Measurements from ENCODE around the gene FOXB1.

The FOXB1 gene

DNA sequence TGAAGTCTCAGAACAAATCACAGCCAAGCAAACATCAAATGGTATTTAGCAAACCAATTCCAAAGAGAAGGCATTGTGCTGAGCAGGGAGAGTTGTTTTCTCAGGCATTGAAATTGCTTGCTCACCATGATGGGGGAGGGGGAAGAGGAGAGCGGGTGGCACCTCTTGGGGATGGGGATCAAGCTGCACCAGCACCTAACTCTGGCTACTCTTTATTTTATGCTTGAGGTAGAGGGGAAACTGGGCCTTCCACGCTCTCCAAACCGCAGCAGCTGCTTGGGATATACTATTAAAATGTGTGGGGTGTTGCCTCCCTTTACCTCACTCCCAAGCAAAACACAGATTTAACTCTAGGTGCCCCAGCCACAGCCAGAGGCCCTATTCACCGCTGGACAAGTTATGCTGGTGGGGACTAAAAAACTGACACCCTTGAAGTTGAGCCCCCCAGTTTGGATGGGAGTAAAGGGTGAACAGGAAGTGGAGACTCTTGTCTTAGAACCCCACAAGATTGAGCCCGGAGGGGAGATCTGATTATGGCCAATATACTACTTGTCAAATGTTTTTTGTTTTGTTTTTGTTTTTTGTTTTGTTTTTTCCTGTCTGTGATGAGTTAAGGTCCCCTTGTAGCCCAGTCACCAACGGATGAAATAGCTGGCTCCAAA, 5.0 kb upstream of the FOXB1 start:
- in situ Hi-C loops (cut with MboI; ENCODE audit: low sequenced_read_pairs), result no loop called here

DNA sequence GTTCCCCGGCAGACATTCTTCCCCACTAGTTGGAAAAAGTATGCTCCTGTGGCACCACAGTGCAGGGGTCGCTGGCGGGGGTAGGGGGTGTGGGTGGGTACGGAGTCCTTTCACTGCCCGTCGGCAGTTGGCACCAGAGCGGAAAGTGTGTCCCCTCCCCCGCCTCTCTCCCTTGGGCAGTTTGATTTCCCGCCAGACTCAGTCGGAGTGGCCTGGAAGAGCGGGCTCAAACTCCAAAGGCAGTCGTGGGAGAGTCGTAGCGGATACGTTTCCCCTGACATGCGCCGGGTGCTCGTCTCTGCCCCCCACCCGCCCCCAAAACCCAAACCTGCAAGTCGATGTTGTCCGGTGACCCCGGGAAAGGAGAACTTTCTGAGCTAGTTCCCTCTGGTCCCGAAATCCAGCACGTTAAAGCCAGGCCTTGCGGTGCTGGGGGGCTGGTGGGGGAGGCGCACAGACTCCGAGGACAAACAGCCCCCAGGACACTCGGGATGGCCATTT, 4.4 kb upstream of the FOXB1 start:
- in situ Hi-C loops (cut with MboI; ENCODE audit: low sequenced_read_pairs), result no loop called here

DNA sequence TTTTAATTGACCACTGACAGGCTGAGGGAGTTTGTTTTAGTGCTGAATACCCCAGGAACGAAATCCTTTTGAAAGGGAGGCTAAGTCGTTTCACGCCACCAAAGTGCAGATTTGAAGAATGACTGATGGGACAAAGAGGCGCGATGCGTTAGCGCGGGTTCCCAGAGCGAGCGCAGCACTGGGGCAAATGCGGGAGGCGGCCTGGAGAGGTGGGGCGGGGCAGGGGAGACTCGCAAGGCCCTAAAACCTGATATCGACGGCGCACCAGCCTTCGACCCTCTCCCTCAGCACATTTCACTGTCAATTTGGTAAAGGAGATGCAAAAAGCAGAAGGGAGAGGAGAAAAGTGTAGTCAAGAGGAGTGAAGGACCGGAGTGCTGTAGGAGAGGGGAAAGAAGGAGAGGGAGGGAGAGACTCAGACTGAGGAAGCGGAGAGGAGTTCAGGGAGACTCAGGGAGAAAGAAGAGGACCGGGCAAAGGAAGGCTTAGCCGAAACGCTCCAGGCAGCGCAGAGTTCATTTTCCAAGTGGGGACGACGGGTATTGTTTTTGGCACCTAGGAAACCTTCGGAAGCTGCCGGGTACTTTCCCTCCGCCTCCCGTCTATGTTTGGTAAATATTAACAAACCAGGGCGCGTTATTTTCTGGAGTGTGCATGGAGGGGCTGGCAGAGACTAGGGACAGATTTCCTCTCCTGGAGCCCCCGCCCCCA, 3.8 kb upstream of the FOXB1 start:
- in situ Hi-C loops (cut with MboI; ENCODE audit: low sequenced_read_pairs), result no loop called here

DNA sequence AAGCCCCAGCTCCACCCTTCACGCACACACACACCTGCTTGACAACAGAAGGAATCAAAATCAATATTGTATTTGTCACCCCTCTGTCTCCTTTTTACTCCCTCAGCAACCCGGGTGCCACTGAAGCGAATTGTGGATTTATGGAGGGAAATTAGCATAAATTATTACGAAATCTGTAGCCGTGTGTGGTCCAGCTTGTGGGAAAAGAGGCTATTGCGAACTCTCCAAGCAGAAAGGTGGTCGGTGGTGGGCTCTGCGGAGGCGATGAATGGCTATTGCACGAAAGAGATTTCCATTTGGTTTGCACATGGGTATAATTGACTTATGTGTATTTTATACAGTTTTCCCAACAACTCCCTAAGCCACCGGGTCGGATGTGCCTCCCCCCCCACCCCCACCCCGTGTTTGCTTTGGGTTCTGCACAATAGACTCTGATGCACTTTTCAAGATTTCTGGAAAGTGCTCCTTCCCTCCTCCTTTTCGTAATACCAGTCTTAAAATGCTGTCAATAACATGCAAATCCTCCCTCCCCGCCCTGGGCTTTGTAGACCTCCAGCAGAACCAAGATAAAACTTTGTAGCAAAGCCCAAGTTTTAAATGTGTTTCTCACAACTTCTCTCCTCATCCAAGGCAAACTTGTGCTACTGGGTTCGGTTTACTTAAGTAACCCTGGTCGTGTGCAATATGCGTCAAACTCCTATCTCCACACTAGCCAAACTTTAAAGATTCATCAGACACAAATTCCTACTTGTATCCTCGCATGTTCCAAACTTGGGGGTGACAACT, 3.1 kb upstream of the FOXB1 start:
- in situ Hi-C loops (cut with MboI; ENCODE audit: low sequenced_read_pairs), result no loop called here

DNA sequence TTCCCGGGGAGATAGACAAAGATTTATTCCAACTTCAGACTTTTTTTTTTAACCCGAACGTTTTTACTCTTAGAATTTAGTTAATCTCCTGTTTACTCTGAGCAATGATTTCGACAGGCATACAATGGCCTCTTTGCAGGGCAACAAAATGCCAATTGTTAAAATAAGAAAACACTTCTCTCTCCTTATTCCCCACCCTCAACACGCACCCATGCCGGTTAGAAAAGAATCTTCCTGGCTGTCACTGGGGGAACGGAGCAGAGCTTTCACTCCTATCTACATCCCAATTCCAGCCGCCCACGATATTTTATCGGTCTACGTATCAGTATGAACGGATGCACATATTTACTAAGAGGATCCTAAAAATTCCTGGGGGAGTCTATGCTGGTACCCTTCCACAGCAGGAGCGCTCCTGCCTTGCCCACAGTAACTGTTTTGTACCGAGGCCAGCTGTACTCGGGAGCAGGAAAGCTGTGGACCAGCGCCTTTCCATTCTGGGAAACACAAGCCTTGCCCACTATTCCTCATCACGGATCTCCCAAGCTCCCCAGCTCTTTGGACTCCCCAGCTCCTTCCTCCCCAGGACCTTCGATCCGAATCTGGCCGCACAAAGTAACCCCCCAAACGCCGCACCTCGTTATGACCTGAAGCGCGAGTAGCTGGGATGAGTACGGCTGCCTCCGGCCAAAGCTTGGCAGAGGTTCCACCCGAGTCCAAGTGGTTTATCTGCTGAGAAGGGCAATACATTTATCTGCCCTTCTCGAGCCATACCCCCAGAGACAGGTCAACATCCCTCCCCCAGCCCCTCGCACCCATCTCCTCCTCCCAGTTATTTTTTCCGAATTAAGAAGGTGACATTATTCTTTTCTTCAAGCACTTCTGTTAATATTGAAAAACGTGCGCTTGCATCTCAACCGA, 2.2 kb upstream of the FOXB1 start:
- in situ Hi-C loops (cut with MboI; ENCODE audit: low sequenced_read_pairs), result no loop called here

DNA sequence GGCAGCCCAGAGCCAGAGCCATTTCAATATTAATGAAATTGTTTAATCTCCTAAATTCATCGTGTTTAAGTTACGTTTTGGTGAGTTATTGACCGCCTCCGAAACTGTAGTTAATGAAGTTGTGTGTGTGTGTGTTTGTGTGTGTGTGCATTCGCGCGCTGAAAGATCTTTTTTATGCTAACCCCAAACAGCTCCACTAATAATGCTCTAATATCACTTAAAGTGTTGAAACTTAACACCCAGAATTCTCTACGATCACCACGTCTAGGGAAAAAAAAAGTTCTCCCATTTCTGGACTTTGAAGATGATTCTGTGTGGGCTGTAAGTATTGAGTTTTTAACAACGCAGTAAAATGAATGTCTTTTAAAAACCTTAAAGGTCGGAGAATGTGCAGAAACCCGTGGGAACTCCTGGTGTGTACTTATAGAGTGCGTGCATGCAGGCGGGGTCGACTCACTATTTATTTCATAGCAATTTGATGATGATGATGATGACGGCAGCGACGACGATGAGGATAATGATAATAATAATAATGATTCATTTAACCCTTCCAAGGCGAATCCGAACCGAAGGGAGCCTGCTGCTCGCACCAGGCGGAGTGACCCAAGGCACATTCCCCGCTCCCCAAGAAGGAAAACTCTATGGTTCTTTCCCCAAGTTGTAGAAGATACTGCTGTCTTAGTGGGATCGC, 1.4 kb upstream of the FOXB1 start:
- in situ Hi-C loops (cut with MboI; ENCODE audit: low sequenced_read_pairs), result no loop called here

DNA sequence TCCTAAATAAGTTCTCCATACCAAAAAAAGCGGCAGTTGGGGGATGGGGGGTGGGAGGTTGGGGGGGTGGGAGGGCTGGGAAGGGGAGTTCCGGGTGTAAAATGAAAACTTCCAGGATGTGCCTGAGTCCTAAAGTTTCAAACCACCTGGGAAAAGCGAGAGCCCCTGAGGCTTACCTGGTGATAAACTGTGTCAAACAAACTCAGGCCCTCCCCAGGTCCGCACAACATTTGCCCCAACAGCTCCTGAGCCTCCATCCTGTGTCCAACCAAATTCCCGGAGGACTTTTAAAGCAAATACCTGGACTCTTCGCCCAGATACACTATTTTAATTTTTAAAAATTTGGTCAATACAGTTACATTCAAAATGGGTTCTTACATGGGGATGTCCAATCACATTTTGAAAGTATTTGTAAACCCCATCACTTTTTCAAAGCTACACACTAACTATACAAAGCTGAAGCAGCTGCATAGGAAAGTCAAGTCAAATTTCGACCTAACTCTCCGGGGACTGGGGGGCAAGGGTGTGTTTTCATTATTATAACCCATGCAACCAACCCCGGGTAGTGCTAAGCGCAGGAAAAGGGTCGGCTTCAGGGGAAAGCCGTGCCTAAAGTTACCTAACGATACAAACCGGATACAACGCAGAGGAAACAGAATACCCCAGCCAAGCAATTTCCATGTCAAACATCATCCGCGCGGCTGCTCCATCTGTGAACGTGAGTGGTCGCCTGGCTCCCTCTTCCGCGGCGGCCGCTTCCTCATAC, 685 bp upstream of the FOXB1 start:
- in situ Hi-C loops (cut with MboI; ENCODE audit: low sequenced_read_pairs), result no loop called here

DNA sequence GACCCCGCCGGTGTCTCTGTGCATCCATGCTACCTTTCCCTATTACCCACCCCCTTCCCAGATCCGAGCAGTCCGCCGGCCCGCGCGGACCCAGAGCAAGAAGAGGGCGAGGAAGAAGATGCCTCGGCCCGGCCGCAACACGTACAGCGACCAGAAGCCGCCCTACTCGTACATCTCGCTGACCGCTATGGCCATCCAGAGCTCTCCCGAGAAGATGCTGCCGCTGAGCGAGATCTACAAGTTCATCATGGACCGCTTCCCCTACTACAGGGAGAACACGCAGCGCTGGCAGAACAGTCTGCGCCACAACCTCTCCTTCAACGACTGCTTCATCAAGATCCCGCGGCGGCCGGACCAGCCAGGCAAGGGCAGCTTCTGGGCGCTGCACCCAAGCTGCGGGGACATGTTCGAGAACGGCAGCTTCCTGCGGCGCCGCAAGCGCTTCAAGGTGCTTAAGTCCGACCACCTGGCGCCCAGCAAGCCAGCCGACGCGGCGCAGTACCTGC, 788 bp downstream of the FOXB1 start:
- in situ Hi-C loops (cut with MboI; ENCODE audit: low sequenced_read_pairs), result no loop called here

DNA sequence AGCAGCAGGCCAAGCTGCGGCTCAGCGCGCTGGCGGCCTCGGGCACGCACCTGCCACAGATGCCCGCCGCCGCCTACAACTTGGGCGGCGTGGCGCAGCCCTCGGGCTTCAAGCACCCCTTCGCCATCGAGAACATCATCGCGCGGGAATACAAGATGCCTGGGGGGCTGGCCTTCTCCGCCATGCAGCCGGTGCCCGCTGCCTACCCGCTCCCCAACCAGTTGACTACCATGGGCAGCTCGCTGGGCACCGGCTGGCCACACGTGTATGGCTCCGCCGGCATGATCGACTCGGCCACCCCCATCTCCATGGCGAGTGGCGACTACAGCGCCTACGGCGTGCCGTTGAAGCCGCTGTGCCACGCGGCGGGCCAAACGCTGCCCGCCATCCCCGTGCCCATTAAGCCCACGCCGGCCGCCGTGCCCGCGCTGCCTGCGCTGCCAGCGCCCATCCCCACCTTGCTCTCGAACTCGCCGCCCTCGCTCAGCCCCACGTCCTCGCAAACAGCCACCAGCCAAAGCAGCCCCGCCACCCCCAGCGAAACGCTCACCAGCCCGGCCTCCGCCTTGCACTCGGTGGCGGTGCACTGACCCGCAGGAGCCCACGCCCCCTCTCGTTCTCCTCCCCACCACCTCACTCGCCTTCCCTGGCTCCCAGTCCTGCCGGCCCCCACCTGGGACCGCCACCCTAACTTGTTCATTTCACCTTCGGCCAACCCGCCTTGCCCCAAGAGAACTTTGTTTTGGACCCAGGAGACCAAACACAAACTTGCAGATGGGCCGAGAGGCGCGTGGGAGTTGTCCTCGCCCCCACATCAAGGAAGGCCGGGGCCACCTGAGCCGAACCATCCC, 1.5 kb downstream of the FOXB1 start:
- in situ Hi-C loops (cut with MboI; ENCODE audit: low sequenced_read_pairs), result no loop called here

DNA sequence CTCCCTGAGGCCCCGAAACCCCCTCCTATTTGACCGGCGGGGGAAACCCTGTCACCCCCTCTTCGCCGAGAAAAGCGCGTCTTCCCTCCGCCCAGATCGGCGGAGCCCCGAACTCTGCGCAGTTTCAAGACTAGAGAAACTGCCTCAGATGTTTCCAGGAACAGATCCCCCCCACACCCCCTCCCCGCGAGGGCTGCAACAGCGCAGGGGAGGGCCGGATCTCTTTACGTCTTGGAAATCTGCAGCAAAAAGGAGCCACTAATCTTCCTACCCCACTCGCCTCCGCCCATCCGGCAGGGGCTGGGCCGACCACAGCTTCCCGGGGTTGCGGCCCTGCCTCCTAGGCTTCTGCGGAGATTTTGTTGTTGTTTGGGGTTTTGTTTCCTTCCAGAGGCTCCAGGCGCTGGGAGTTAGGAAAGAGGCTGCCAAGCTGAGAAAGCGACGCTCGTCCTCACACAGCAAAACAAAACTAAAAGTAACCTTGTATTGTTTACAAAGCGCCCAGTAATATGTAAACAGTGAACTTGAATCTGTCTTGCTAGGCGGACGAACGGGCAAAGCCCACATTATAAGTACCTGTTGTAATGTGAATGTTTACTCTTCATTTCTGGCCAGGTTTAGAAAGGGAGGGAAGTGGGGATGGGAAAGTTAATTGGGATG, 2.2 kb downstream of the FOXB1 start:
- in situ Hi-C loops (cut with MboI; ENCODE audit: low sequenced_read_pairs), result no loop called here

DNA sequence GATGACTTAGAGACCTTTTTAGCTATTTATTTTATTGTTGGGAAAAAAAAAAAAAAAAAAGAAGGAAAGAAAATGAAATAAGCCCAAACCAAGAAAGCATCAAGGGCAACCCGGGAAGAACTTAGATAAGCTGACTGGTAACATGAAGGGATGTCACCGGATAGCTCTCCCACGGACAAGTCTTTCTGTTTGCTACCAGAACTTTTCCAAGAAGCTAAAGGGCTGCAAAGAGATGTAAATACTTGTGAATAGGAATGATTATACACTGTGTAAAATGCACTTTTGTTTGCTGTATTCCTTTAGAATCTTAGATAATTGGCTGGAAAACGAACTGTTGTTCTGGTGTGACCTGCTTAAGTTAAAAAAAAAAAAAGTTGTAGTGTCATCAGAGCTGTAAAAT, 2.8 kb downstream of the FOXB1 start:
- in situ Hi-C loops (cut with MboI; ENCODE audit: low sequenced_read_pairs), result no loop called here

DNA sequence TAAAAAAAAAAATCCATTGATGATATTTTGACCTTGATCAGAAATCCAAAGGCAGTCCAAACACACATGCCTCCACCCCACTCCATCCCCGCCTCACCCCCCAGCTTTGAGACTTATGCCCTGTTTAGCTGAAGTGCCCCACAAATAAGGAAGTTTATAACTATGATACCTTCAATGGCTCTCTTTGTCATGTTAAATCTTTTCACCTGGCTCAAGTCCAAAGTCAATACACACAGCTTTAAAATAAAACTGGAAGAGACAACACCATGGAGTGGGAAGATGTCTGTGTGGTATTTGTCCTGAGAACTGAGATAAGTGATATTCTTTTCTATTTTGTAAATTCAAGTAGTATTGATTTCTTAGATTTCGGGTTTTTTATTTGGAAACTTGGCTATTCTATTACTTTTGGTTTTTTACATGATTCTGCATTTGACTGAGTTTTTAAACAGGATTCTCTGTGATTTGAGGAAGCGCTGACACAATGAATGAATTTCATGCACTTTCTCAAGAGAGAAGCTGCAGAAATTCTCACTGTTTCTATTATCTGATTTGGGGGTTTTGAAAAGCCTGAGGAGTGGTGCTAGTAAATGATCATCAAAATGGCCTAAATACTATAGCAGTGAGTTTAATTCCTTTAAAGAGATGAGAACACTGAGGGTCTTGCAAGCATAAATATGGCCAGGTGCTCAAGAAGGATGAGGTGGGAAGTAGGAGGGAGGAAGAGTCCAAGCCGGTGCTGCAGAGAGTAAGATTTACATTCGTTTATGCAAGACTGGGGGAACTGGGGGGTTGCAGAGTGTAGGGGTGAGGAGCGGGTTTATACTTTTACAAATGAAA, 5.2 kb downstream of the FOXB1 start:
- in situ Hi-C loops (cut with MboI; ENCODE audit: low sequenced_read_pairs), result no loop called here

DNA sequence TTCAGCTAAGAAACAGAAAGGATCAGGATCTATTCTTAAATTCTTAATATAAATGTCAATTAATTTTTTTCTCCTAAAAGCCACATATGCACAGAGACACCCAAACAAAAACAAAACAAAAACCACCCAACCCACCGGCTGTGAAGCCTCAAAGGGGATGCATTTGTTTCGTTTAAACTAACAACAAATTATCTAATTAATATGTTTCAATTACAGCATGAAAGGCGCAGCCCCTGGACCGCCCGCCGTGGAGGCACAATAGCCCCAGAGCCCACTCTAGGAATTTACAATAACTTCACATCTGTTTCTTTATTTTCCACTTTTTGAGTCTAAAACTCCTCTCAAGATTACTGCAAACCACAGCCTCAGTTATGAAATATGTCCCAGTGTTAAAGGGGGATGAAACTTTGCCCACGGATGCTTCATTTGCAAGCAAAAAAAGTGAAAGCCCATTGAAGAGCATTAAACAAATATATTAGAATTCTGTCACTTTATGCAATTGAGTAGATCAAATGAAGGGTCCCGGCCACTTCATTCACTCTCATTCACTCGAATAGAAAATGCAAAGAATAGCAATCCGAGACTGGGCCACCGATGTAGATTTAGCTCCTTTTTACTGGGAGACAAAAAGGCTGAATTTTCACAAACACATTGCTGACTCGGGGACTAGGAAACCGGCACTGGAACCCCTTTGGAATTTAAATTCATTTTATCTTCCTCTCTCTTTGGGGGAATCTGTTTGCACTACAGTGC, 6.0 kb downstream of the FOXB1 start:
- in situ Hi-C loops (cut with MboI; ENCODE audit: low sequenced_read_pairs), result no loop called here

DNA sequence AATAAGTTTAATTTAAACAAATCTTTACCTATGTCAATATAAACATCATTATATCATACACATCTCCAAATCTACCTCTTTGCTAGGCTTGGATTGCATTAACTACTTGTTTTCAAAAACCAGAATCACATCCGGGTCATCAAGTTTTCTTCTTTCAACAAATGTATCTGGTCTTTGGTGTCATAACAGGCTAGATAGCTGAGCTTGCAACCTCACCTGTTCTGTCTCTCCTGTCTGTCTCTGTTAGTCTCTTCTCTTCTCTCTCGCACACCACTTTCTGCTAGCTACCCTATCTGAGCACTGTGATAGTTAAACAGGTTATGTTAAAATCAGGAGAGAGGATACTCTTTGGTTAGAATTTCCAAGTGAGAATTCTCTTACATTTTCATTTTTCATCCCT, 6.7 kb downstream of the FOXB1 start:
- in situ Hi-C loops (cut with MboI; ENCODE audit: low sequenced_read_pairs), result no loop called here

DNA sequence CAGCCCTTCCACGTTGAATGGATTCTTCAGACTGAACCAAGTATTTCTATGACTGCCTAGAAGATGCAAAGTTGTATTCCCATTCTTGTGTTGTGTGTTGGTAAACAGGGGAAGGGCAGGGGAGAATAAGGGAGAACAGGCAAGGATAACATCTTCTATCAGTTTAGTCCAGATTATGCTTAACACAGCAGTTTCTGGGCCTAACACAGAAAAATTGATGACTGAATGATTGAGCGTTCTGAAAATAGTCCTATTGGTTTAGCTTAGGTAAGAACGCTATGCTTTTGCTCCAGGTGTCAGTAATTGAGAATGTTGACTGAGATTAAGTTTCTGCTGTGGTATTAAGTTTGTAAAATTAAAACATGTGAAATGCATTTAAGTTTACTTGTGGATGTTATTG, 8.6 kb downstream of the FOXB1 start:
- in situ Hi-C loops (cut with MboI; ENCODE audit: low sequenced_read_pairs), result no loop called here
